Right atrium auricular region (tissue), 2 donors: ENCODE measurements around the gene MICA. TPM values are rescaled to one million over a fixed set of nuclear protein-coding genes. Genes with fewer than 3 reads are reported as not detected.
"Not testable (repeated sequence)": the region's sequence is repeated elsewhere in the genome, so short reads cannot be mapped to it uniquely, and the experiment has no call there.

Source experiments
- DNase-seq: peaks from one replicate; pipeline ENCODE4 v3.0.0-alpha.2; 2019; ENCODE audit warnings: low spot score
- H3K27ac ChIP-seq, 2 donors: fragments of 200-600 bp; sonication (generic); 1 replicate in 1 of 2; 2 replicates in 1 of 2; pipeline ENCODE4 v1.5.1; 2016 to 2019
- H3K27me3 ChIP-seq, 2 donors: fragments of 200-600 bp; sonication (generic); one replicate each; pipeline versions ENCODE4 v1.5.1 to v1.6.0; 2017 to 2019
- H3K36me3 ChIP-seq: fragments of 200-600 bp; sonication (generic); one replicate; pipeline ENCODE4 v1.5.1; 2016
- H3K4me1 ChIP-seq, 2 donors: fragments of 200-600 bp; sonication (generic); one replicate each; pipeline versions ENCODE4 v1.5.1 to v1.6.0; 2017 to 2019
- H3K4me3 ChIP-seq, 2 donors: fragments of 200-600 bp; sonication (generic); 1 replicate in 1 of 2; 2 replicates in 1 of 2; pipeline ENCODE4 v1.5.1; 2017 to 2019; ENCODE audit warnings: mild to moderate bottlenecking in 1 of 2, moderate library complexity in 1 of 2
- H3K9me3 ChIP-seq, 2 donors: fragments of 200-600 bp; sonication (generic); one replicate each; pipeline ENCODE4 v1.5.1; 2019
- total RNA-seq, 2 donors: library from RNA; depleted of rRNA; stranded (reverse); fragments of >200 nt; gene quantifications; one replicate each; pipeline ENCODE4 v1.1.0, GENCODE V29; 2016
- TF ChIP-seq, protein P1 (sequence below), 2 donors: fragments of 200-600 bp; sonication (generic); IDR thresholded peaks; one replicate each; pipeline ENCODE4 v1.5.1; 2019; ENCODE audit warnings: antibody characterized with exemption in 2 of 2

The MICA gene
- total RNA-seq, 2 donors from 2014 or later: 11.1 to 15.1 TPM

DNA sequence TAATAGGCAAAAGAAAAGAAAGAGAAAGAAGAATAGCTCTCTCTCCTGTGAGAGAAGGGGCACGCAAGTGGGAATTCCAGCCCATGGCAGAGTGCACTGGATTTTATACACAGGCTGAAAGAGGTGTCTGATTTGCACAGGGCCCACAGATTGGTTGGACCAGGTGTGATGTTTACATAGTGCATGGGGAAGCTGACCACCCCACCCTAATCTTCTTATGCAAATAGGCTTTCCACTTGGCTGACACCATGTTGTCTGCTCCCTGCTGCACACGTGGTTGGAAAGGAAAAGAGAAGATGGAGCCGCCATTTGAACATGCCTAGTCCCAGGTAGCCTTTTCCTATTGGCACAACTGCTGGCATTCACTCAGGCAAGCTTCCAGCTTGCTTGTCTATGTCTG is 20.2 kb downstream of the MICA start:
- Histone ChIP-seq H3K9me3 (no peaks in the 10 kb centered on the region), H3K27me3 (no peaks in the 10 kb centered on the region), H3K36me3 (no peaks in the 10 kb centered on the region), H3K27ac (no peak overlapping the region), H3K4me3 (no peak overlapping the region), H3K4me1 (no peaks in the 10 kb centered on the region)
- TF ChIP-seq, protein P1, sequence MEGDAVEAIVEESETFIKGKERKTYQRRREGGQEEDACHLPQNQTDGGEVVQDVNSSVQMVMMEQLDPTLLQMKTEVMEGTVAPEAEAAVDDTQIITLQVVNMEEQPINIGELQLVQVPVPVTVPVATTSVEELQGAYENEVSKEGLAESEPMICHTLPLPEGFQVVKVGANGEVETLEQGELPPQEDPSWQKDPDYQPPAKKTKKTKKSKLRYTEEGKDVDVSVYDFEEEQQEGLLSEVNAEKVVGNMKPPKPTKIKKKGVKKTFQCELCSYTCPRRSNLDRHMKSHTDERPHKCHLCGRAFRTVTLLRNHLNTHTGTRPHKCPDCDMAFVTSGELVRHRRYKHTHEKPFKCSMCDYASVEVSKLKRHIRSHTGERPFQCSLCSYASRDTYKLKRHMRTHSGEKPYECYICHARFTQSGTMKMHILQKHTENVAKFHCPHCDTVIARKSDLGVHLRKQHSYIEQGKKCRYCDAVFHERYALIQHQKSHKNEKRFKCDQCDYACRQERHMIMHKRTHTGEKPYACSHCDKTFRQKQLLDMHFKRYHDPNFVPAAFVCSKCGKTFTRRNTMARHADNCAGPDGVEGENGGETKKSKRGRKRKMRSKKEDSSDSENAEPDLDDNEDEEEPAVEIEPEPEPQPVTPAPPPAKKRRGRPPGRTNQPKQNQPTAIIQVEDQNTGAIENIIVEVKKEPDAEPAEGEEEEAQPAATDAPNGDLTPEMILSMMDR (IDR thresholded peaks at IDR 0.05): no peak
- no peak for DNase-seq

DNA sequence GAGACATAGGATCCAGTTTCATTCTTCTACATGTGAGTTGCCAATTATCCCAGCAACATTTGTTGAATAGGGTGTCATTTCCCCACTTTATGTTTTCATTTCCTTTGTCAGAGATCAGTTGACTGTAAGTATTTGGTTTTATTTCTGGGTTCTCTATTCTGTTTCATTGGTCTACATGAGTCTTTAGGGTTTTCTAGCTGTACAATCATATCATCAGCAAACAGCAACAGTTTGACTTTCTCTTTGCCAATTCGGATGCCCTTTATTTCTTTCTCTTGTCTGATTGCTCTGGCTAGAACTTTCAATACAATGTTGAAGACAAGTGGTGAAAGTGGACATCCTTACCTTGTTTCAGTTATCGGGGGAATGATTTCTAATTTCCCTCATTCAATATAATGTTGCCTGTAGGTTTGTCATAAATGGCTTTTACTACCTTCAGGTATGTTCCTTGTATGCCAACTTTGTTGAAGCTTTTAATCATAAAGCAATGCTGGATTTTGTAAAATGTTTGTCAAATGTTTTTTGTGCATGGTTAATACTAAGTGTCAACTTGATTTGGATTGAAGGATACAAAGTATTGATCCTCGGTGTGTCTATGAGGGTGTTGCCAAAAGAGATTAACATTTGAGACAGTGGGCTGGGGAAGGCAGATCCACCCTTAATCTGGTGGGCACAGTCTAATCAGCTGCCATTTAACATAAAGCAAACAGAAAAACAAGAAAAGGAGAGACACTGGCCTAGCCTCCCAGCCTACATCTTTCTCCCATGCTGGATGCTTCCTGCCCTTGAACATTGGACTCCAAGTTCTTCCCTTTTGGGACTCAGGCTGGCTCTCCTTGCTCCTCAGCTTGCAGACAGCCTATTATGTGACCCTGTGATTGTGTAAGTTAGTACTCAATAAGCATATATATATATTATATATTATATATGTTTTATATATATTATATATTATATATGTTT is 23.3 kb downstream of the MICA start:
- TF ChIP-seq, protein P1 (IDR thresholded peaks at IDR 0.05): no peak
- Histone ChIP-seq H3K27ac (no peak overlapping the region), H3K27me3 (no peaks in the 10 kb centered on the region)

DNA sequence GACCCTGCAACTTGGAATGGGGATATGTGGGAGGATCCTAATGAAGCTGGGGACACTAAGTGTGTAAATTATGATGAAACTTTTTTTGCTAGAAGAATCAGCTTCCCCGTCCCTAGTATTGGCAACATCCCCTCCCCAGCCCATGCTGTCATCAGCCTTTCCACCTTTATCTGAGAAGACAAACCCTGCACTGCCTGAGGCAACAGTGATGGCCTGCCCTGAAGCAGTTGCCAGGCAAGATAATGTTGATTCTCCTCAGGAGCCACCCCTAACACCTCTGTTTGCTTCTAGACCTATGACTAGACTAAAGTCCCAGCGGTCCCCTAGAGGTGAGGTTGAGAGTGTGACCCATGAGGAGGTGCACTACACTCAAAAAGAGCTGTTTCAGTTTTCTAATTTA is 27.1 kb downstream of the MICA start:
- Histone ChIP-seq H3K27ac (no peak overlapping the region), H3K36me3 (no peaks in the 10 kb centered on the region), H3K4me1 (no peaks in the 10 kb centered on the region), H3K4me3 (no peak overlapping the region), H3K27me3 (no peaks in the 10 kb centered on the region), H3K9me3 (no peaks in the 10 kb centered on the region)
- TF ChIP-seq, protein P1 (IDR thresholded peaks at IDR 0.05): no peak
- DNase-seq: no peak

More for the DNA sequence above, 23.3 kb downstream of the MICA start:
- DNase-seq: no peak
- no peaks in the 10 kb centered on the region for H3K9me3 ChIP-seq
- H3K4me1 ChIP-seq: no peaks in the 10 kb centered on the region
- H3K36me3 ChIP-seq: no peaks in the 10 kb centered on the region
- H3K4me3 ChIP-seq: no peak overlapping the region

DNA sequence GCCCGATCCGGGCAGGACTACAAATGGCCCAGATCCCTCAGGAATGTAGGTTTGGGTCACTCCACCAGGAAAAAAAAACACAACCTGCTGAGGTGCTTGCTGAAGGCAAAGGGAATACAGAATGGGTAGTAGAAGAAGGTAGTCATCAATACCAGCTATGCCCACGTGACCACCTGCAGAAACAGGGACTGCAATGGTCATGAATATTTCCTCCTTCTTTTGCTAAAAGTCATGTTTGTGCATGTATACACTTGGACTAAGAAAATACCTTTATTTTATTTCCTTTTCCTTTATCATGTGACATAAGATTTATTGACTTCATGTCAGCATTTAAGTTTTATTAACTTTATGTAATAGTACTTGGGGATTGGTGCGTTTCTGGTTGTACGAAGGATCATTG is 31.7 kb downstream of the MICA start:
- H3K27me3 ChIP-seq, H3K4me1 ChIP-seq, H3K27ac ChIP-seq, DNase-seq, H3K36me3 ChIP-seq, H3K9me3 ChIP-seq, H3K4me3 ChIP-seq: not testable (repeated sequence)

DNA sequence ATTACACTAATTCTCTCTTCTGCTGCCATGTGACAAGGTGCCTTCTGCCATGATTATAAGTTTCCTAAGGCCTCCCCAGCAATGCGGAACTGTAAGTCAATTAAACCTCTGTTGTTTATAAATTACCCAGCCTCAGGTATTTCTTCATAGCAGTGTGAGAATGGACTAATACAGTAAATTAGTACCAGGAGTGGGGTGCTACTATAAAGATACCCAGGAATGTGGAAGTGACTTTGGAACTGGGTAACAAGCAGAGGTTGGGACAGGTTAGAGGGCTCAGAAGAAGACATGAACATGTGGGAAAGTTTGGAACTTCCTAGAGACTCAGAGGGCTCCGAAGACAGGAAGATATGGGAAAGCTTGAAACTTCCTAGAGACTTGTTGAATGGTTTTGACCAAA is 34.8 kb downstream of the MICA start:
- Histone ChIP-seq H3K9me3 (no peaks in the 10 kb centered on the region), H3K4me1 (peaks cover 0 to 4% of the 10 kb centered on the region in 2 donors), H3K27me3 (no peaks in the 10 kb centered on the region), H3K4me3 (no peak overlapping the region), H3K27ac (no peak overlapping the region), H3K36me3 (no peaks in the 10 kb centered on the region)
- DNase-seq: no peak
- TF ChIP-seq, protein P1 (IDR thresholded peaks at IDR 0.05): no peak

DNA sequence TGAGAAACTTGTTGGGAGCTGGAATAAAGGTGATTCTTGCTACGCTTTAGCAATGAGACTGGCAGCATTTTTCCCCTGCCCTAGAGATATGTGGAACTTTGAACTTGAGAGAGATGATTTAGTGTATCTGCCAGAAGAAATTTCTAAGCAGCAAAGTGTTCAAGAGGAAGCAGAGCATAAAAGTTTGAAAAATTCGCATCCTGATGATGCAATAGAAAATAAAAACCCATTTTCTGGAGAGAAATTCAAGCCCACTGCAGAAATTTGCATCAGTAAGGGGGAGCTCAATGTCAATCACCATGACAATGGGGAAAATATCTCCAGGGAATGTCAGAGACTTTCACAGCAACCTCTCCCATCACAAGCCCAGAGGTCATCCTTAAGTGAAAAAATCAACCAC is 35.3 kb downstream of the MICA start:
- Histone ChIP-seq H3K4me3 (no peak overlapping the region), H3K4me1 (peaks cover 0 to 4% of the 10 kb centered on the region in 2 donors), H3K36me3 (no peaks in the 10 kb centered on the region), H3K27ac (no peak overlapping the region), H3K27me3 (no peaks in the 10 kb centered on the region), H3K9me3 (no peaks in the 10 kb centered on the region)
- TF ChIP-seq, protein P1 (IDR thresholded peaks at IDR 0.05): no peak
- DNase-seq: no peak
